Measurements from ENCODE around the gene CCT3. TPM values are rescaled to one million over a fixed set of nuclear protein-coding genes. Genes with fewer than 3 reads are reported as not detected.
"Not testable (repeated sequence)": the region's sequence is repeated elsewhere in the genome, so short reads cannot be mapped to it uniquely, and the experiment has no call there.

Gene CCT3
- total RNA-seq, 2 experiments from 2014 or later = 379 to 388 TPM

DNA sequence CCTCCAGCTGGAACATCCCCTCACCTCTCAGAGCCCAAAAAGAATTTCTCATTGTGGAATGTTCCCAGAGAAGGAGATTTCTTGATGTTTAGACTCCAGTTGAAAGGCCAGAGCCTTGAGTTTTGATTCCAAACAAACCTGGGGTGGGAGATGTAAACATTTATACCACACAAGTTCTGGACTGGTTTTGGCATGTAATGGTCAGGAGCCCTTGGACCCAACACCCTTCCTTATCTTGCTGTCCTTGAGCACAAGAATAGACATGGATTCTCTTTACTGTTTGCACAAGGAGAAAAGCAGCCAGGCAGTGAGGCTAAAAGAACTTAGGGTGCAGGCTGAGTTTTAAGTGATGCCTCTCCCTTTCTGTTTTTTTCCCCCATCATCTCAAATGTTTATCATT is 35.5 kb upstream of the CCT3 start:
- H3K4me3 Mint-ChIP-seq = no peak overlapping the region
- CTCF ChIA-PET = interaction anchor here (1.4 to 6.1 kb wide), 3 partner anchors 9 to 72 kb away, joined by 4 to 73 read pairs (median 26); no protein-coding TSS in a partner anchor
- no peak overlapping the region for H3K27ac Mint-ChIP-seq
- DNase-seq (no peak), ATAC-seq (no peak)
- TF ChIP-seq CTCF (IDR thresholded peaks at IDR 0.05) = no peak
- intact Hi-C loops (cut with micrococcal nuclease) = no loop called here
- peaks cover 34% of the 10 kb centered on the region for H3K27me3 Mint-ChIP-seq
- no peaks in the 10 kb centered on the region for H3K9me3 Mint-ChIP-seq
- H3K36me3 Mint-ChIP-seq (ENCODE audit: low read depth) = no peaks in the 10 kb centered on the region
- peaks cover 2% of the 10 kb centered on the region for H3K4me1 Mint-ChIP-seq (ENCODE audit: low read depth)
- POLR2A ChIA-PET = no interaction called here

DNA sequence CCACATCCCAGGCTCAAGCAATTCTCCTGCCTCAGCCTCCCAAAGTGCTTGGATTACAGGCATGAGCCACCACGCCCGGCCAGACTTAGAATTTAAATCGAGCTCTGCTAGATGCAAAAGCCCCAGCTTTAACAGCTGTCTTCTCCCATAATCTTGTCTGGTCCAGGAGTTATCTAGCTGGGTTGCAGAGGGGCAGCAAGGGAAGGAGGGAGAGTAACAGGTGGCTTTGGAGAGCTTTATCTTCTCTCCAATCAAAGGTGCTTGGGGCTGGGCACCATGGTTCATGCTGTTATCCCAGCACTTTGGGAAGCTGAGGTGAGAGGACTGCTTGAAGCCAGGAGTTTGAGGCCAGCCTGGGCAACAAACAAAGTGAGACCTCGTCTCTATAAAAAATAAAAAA is 34.8 kb upstream of the CCT3 start:
- Mint-ChIP-seq H3K9me3 (no peaks in the 10 kb centered on the region), H3K36me3 (ENCODE audit: low read depth) (no peaks in the 10 kb centered on the region), H3K4me3 (no peak overlapping the region), H3K27me3 (peaks cover 39% of the 10 kb centered on the region), H3K4me1 (ENCODE audit: low read depth) (peaks cover 2% of the 10 kb centered on the region), H3K27ac (no peak overlapping the region)
- TF ChIP-seq CTCF (IDR thresholded peaks at IDR 0.05) = no peak
- CTCF ChIA-PET = interaction anchor here (1.0 to 6.1 kb wide), 5 partner anchors 8 to 243 kb away, joined by 3 to 73 read pairs (median 4); no protein-coding TSS in a partner anchor
- DNase-seq = no peak
- POLR2A ChIA-PET = no interaction called here
- no peak for ATAC-seq
- intact Hi-C loops (cut with micrococcal nuclease) = no loop called here

GRCh38 chr1:156372265-156372586 is 34.1 kb upstream of the CCT3 start:
- peak; percentile 64 for ATAC-seq
- Mint-ChIP-seq H3K27me3 (peaks cover 43% of the 10 kb centered on the region), H3K4me3 (no peak overlapping the region), H3K9me3 (no peaks in the 10 kb centered on the region), H3K4me1 (ENCODE audit: low read depth) (peaks cover 2% of the 10 kb centered on the region), H3K36me3 (ENCODE audit: low read depth) (no peaks in the 10 kb centered on the region), H3K27ac (no peak overlapping the region)
- intact Hi-C loops (cut with micrococcal nuclease) = no loop called here
- CTCF ChIA-PET = interaction anchor here (1.0 to 6.1 kb wide), 4 partner anchors 10 to 242 kb away, joined by 3 to 73 read pairs (median 14); no protein-coding TSS in a partner anchor
- no peak for DNase-seq
- no peak for TF ChIP-seq CTCF (IDR thresholded peaks at IDR 0.05)
- POLR2A ChIA-PET = no interaction called here

GRCh38 chr1:156371553-156372264 is 33.6 kb upstream of the CCT3 start:
- DNase-seq (peak; percentile 32), ATAC-seq (peak; percentile 27)
- intact Hi-C loops (cut with micrococcal nuclease) = no loop called here
- Mint-ChIP-seq H3K9me3 (no peaks in the 10 kb centered on the region), H3K27ac (no peak overlapping the region), H3K4me3 (no peak overlapping the region), H3K4me1 (ENCODE audit: low read depth) (peaks cover 2% of the 10 kb centered on the region), H3K36me3 (ENCODE audit: low read depth) (no peaks in the 10 kb centered on the region), H3K27me3 (peaks cover 42% of the 10 kb centered on the region)
- ChIA-PET POLR2A (interaction anchor here (0.5 to 1.1 kb wide), 3 partner anchors 31 to 240 kb away, joined by 3 to 4 read pairs (median 3); no protein-coding TSS in a partner anchor), CTCF (interaction anchor here (1.0 to 6.1 kb wide), 5 partner anchors 9 to 306 kb away, joined by 3 to 73 read pairs (median 4); no protein-coding TSS in a partner anchor)
- TF ChIP-seq CTCF (IDR thresholded peaks at IDR 0.05) = no peak

- POLR2A ChIA-PET = interaction anchor here (0.5 kb wide), 1 partner anchor 56 kb away, joined by 4 read pairs; no protein-coding TSS in a partner anchor
- peaks cover 45% of the 10 kb centered on the region for H3K27me3 Mint-ChIP-seq
These were observed 31.7 kb upstream of the CCT3 start for GRCh38 chr1:156369685-156370286.

More at GRCh38 chr1:156369685-156370286, 31.7 kb upstream of the CCT3 start:
- intact Hi-C loops (cut with micrococcal nuclease); H3K27ac Mint-ChIP-seq; ATAC-seq; H3K36me3 Mint-ChIP-seq (ENCODE audit: low read depth); H3K4me1 Mint-ChIP-seq (ENCODE audit: low read depth); DNase-seq; H3K9me3 Mint-ChIP-seq: not testable (repeated sequence)
- H3K4me3 Mint-ChIP-seq = peak overlapping the region; percentile 7
- CTCF ChIA-PET = interaction anchor here (4.6 to 6.1 kb wide), 2 partner anchors 15 to 76 kb away, joined by 26 to 73 read pairs; no protein-coding TSS in a partner anchor
